NT2/D1 (cell line): ENCODE results near the gene CEP112.

Source experiments
- SUZ12 ChIP-seq: IDR thresholded peaks from 2 replicates; pipeline ENCODE4 v1.6.1; 2011; ENCODE audit not compliant: insufficient read length, insufficient read depth; ENCODE audit errors: extremely low read depth
- ZNF274 ChIP-seq: IDR thresholded peaks from 2 replicates; pipeline ENCODE4 v1.6.1; 2011; ENCODE audit warnings: mild to moderate bottlenecking, low read depth, low read length

- TF ChIP-seq SUZ12 (no peak), ZNF274 (no peak)
These were observed 281.1 kb downstream of the CEP112 start for GRCh38 chr17:65910836-65911235.
